ENCODE results near the gene NOS1AP. TPM values are rescaled to one million over a fixed set of nuclear protein-coding genes. Genes with fewer than 3 reads are reported as not detected.

The NOS1AP gene
- total and polyA plus RNA-seq, 9 of the 15 experiments (the other 6 are each of a cell fraction or from before 2014, with no cell fraction given): 0.07 to 1.5 (median 0.22) TPM

DNA sequence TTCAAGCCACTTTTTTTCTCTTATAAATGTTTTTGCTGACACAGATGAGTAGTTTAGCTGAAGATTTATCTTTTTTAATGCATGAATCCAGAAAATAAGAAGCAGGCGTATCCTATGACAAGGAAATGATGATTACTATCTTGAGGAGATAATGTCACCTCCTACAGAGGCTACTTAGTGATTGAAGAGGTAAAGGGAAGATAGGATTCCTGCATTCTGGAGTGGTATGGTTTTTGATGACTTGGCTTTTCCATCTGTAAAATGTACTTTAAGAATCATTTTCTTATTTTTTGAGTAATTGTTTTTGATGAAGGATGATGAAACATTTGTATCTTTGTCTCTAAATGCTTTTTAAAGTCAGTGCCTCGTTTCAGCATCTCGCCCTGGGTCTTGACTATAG is 184.3 kb downstream of the NOS1AP start:
- intact Hi-C loops (cut with micrococcal nuclease) (no loop called here), in situ Hi-C loops (cut with MboI) (no loop called here)
- CTCF ChIA-PET (ENCODE audit: low intra/inter-chr PET ratio): no interaction called here
- Histone ChIP-seq H3K27ac (ENCODE audit: extremely low read depth, low read depth, low read length) (no peak overlapping the region), H2AFZ (ENCODE audit: low read depth, low read length) (no peak overlapping the region), H3K4me2 (ENCODE audit: insufficient read depth, low read length) (no peak overlapping the region), H3K9ac (ENCODE audit: insufficient read depth in 1 of 2, low read depth in 2 of 2, low read length in 2 of 2) (no peak overlapping the region), H3K27me3 (ENCODE audit: control insufficient read depth in 2 of 2, insufficient read depth in 2 of 2, low read length in 2 of 2) (peaks cover 2 to 3% of the 10 kb centered on the region in 2 experiments; a peak in 2 of 5 replicates), H3K9me1 (ENCODE audit: control insufficient read depth, insufficient read depth, low read length) (no peaks in the 10 kb centered on the region), H3K4me1 (replicated peaks in 1 of 2; ENCODE audit: control insufficient read depth in 2 of 2, insufficient read depth in 2 of 2, low read length in 2 of 2) (no peaks in the 10 kb centered on the region), H3K79me2 (ENCODE audit: control insufficient read depth, insufficient read depth, low read length) (no peaks in the 10 kb centered on the region), H3K9me3 (replicated peaks; ENCODE audit: control insufficient read depth, insufficient read depth, low read depth, low read length) (no peaks in the 10 kb centered on the region), H4K20me1 (replicated peaks; ENCODE audit: control insufficient read depth, insufficient read depth, low read length) (no peaks in the 10 kb centered on the region; the same call in 1 of the 2 replicates), H3K36me3 (ENCODE audit: control insufficient read depth, insufficient read depth, low read length) (no peaks in the 10 kb centered on the region), H3K4me3 (no peak overlapping the region)
- no peak for ATAC-seq
- no peak for DNase-seq (ENCODE audit: extremely low read depth in 1 of 4, low spot score in 3 of 4)
- POLR2A ChIA-PET: no interaction called here
- TF ChIP-seq ZNF316 (IDR thresholded peaks at IDR 0.05) (peak; percentile 61; the same call in 1 of the 2 replicates), ZBTB12 (CRISPR knock-in tag; IDR thresholded peaks at IDR 0.05) (no peak), MAFG (tag; conservative IDR thresholded peaks at IDR 0.05) (0 out of 2 replicates have a peak, but pooled peaks have one; percentile 25)
- 2% methylated on average over 3 of the region's 3 CpGs for WGBS (ENCODE audit: insufficient coverage, low coverage, missing lambda C conversion rate)
- no peak for FAIRE-seq
- BruUV-seq (replicated peaks): no TSS peak

DNA sequence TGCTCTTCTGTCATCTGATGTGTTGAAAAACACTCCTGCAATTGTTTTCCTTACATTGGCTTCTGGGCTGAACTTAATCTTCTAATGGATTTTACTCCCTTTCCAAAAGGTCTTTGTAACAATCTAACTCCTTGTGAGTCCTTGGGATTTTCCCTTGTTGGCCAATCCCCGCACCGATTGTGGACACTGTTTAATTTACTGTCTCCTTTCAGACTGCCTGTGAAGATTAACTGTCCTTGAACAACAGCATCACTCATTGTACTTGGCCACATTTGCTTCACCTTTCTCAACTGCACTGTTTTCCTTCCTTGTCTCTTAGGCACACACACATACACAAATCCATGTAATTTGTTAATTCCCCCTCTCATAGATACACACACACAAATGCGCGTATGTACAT is 186.8 kb downstream of the NOS1AP start:
- H4K20me1 ChIP-seq (replicated peaks; ENCODE audit: control insufficient read depth, insufficient read depth, low read length): no peaks in the 10 kb centered on the region; the same call in 1 of the 2 replicates
- in situ Hi-C loops (cut with MboI): no loop called here
- H3K4me2 ChIP-seq (ENCODE audit: insufficient read depth, low read length): no peak overlapping the region
- no peak overlapping the region for H3K4me3 ChIP-seq
- intact Hi-C loops (cut with micrococcal nuclease): no loop called here
- ChIA-PET POLR2A (no interaction called here), CTCF (ENCODE audit: low intra/inter-chr PET ratio) (no interaction called here)
- TF ChIP-seq STAG1 (CRISPR knock-in tag; IDR thresholded peaks at IDR 0.05; ENCODE audit: borderline replicate concordance): no peak
- TF ChIP-seq SLC30A9 (CRISPR knock-in tag; IDR thresholded peaks at IDR 0.05): no peak
- TF ChIP-seq PYGO2 (tag; IDR thresholded peaks at IDR 0.05): no peak
- TF ChIP-seq TEAD1 (CRISPR knock-in tag; IDR thresholded peaks at IDR 0.05): no peak
- no peak for TF ChIP-seq RBM14 (IDR thresholded peaks at IDR 0.05; ENCODE audit: borderline replicate concordance, insufficient read depth, low read depth, low read length)
- no peak for TF ChIP-seq BRCA1 (IDR thresholded peaks at IDR 0.05)
- no peak for TF ChIP-seq BRCA1 (CRISPR knock-in tag; IDR thresholded peaks at IDR 0.05)
- TF ChIP-seq RBFOX2 (IDR thresholded peaks at IDR 0.05; ENCODE audit: low read depth, low read length): no peak
- TF ChIP-seq PPARD (CRISPR knock-in tag; IDR thresholded peaks at IDR 0.05): no peak
- H3K9ac ChIP-seq (ENCODE audit: insufficient read depth in 1 of 2, low read depth in 2 of 2, low read length in 2 of 2): no peak overlapping the region
- no peaks in the 10 kb centered on the region for H3K4me1 ChIP-seq (replicated peaks in 1 of 2; ENCODE audit: control insufficient read depth in 2 of 2, insufficient read depth in 2 of 2, low read length in 2 of 2)
- no peaks in the 10 kb centered on the region for H3K79me2 ChIP-seq (ENCODE audit: control insufficient read depth, insufficient read depth, low read length)
- no peak for FAIRE-seq
- H3K27ac ChIP-seq (ENCODE audit: extremely low read depth, low read depth, low read length): no peak overlapping the region
- H3K36me3 ChIP-seq (ENCODE audit: control insufficient read depth, insufficient read depth, low read length): no peaks in the 10 kb centered on the region
- WGBS (ENCODE audit: insufficient coverage, low coverage, missing lambda C conversion rate): 3% methylated on average over 4 of the region's 4 CpGs
- no peak overlapping the region for H2AFZ ChIP-seq (ENCODE audit: low read depth, low read length)
- H3K27me3 ChIP-seq (ENCODE audit: control insufficient read depth in 2 of 2, insufficient read depth in 2 of 2, low read length in 2 of 2): peaks cover 3 to 4% of the 10 kb centered on the region in 2 experiments; a peak in 3 of 5 replicates
- H3K9me1 ChIP-seq (ENCODE audit: control insufficient read depth, insufficient read depth, low read length): no peaks in the 10 kb centered on the region
- DNase-seq (ENCODE audit: extremely low read depth in 1 of 4, low spot score in 3 of 4): no peak
- BruUV-seq (replicated peaks): no TSS peak
- H3K9me3 ChIP-seq (replicated peaks; ENCODE audit: control insufficient read depth, insufficient read depth, low read depth, low read length): no peaks in the 10 kb centered on the region
- ATAC-seq: no peak
